PC-3 (cell line): ENCODE measurements around the gene NPC1. TPM values are rescaled to one million over a fixed set of nuclear protein-coding genes. Genes with fewer than 3 reads are reported as not detected.

Experiments
- ATAC-seq: fragments of 200-7000 bp; cut with Tn5 transposase; 2 replicates; pipeline ENCODE4 v1.9.1; 2020; ENCODE audit warnings: mild to moderate bottlenecking, moderate library complexity
- BruUV-seq: library from RNA; stranded (reverse); fragments of 400-500 nt; replicated peaks from 2 replicates; lab custom pipeline; 2021; lab: Mats Ljungman, UMichigan
- CTCF ChIA-PET: fragments of 300-600 bp; sonication (Branson Sonifier 250); formaldehyde crosslinking; loops from one replicate; lab custom pipeline; 2022; ENCODE audit warnings: antibody characterized with exemption; lab: Charles Lee
- POLR2A ChIA-PET: fragments of 300-600 bp; sonication (Branson Sonifier 250); formaldehyde crosslinking; loops from one replicate; lab custom pipeline; 2022; ENCODE audit warnings: antibody characterized with exemption; ENCODE audit not compliant: unreplicated experiment; lab: Charles Lee
- DNase-seq: peaks from one replicate; pipeline ENCODE4 v3.0.0-alpha.2; 2015
- H2AFZ ChIP-seq: fragments of 300-600 bp; sonication (generic); 2 replicates; pipeline ENCODE4 v1.6.0; 2016; ENCODE audit warnings: antibody characterized with exemption, low read length
- H3F3A ChIP-seq: fragments of 300-600 bp; sonication (generic); one replicate; pipeline ENCODE4 v1.6.0; 2017; ENCODE audit warnings: antibody characterized with exemption, low read length, control low read depth, mild to moderate bottlenecking; ENCODE audit not compliant: unreplicated experiment
- H3K27ac ChIP-seq: fragments of 300-600 bp; sonication (generic); 2 replicates; pipeline ENCODE4 v1.5.1; 2016; ENCODE audit warnings: mild to moderate bottlenecking, low read length
- H3K27me3 ChIP-seq: fragments of 300-600 bp; sonication (generic); 2 replicates; pipeline ENCODE4 v1.6.1; 2016; ENCODE audit warnings: low read length, mixed read lengths
- H3K36me3 ChIP-seq: fragments of 300-600 bp; sonication (generic); 2 replicates; pipeline ENCODE4 v1.6.1; 2016; ENCODE audit warnings: low read depth, mixed run types, low read length, mixed read lengths
- H3K4me1 ChIP-seq: fragments of 300-600 bp; sonication (generic); 2 replicates; pipeline ENCODE4 v1.5.1; 2016; ENCODE audit warnings: low read length; ENCODE audit not compliant: insufficient read depth
- H3K4me2 ChIP-seq: fragments of 300-600 bp; sonication (generic); 2 replicates; pipeline ENCODE4 v1.6.0; 2016; ENCODE audit warnings: low read length
- H3K4me3 ChIP-seq: fragments of 300-600 bp; sonication (generic); 2 replicates; pipeline ENCODE4 v1.5.1; 2016; ENCODE audit warnings: mild to moderate bottlenecking, low read length, mixed read lengths
- H3K79me2 ChIP-seq: fragments of 300-600 bp; sonication (generic); 2 replicates; pipeline ENCODE4 v1.6.1; 2017; ENCODE audit warnings: low read length, mixed read lengths
- H3K9ac ChIP-seq: fragments of 300-600 bp; sonication (generic); 2 replicates; pipeline ENCODE4 v1.6.0; 2016; ENCODE audit warnings: mild to moderate bottlenecking, low read length
- H3K9me2 ChIP-seq: fragments of 300-600 bp; sonication (generic); replicated peaks from 2 replicates; pipeline ENCODE4 v1.6.1; 2016; ENCODE audit warnings: mixed run types, low read length, mixed read lengths
- H3K9me3 ChIP-seq: fragments of 300-600 bp; sonication (generic); 2 replicates; pipeline ENCODE4 v1.6.1; 2016; ENCODE audit warnings: low read length, mixed read lengths
- H4K20me1 ChIP-seq: fragments of 300-600 bp; sonication (generic); 2 replicates; pipeline ENCODE4 v1.6.1; 2016; ENCODE audit warnings: low read length, mixed read lengths
- EZH2 ChIP-seq: fragments of 300-600 bp; sonication (generic); IDR thresholded peaks from one replicate; pipeline ENCODE4 v1.6.1; 2017; ENCODE audit warnings: antibody characterized with exemption, mild to moderate bottlenecking, low read length; ENCODE audit not compliant: unreplicated experiment
- EZH2phosphoT487 ChIP-seq: fragments of 300-600 bp; sonication (generic); IDR thresholded peaks from 2 replicates; pipeline ENCODE4 v1.6.1; 2018; ENCODE audit warnings: mild to moderate bottlenecking, antibody characterized with exemption, low read length, borderline replicate concordance
- intact Hi-C: fragments of 100-400 bp; cut with micrococcal nuclease; formaldehyde crosslinking; loops from 2 replicates; pipeline ENCODE4 v1.9.0; 2023
- total RNA-seq: library from RNA; depleted of rRNA; stranded (reverse); fragments of >200 nt; gene quantifications from 2 replicates; pipeline ENCODE4 v1.2.3, GENCODE V29; 2014
- TF ChIP-seq, protein P1 (sequence below): fragments of 300-600 bp; sonication (generic); conservative IDR thresholded peaks from 2 replicates; pipeline ENCODE4 v1.5.1; 2017; ENCODE audit warnings: antibody characterized with exemption, low read depth, mild to moderate bottlenecking, low read length

Gene NPC1
- total RNA-seq, 1 experiment from 2014 or later: 85.5 TPM

DNA sequence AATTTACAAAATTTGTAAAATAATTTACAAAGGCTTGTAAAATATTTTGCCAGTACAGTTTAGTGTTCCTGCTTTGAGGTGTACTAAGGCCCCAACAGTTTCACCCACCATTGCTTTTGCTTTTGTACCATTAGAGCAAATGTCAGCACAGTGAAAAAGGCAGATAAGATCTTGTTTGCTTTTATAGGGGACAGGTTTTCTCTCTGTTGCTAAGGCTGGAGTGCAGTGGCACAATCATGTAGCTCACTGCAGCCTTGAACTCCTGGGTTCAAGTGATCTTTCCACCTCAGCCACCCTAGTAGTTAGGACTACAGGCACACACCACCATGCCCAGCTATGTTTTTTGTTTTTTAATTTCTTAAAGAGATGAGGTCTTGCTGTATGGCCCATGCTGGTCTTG is 19.6 kb upstream of the NPC1 start:
- no TSS peak for BruUV-seq
- H3F3A ChIP-seq: no peaks in the 10 kb centered on the region
- no peaks in the 10 kb centered on the region for H3K9me2 ChIP-seq
- H3K4me1 ChIP-seq: 0 out of 2 replicates have a peak, but pooled peaks cover 3% of the 10 kb centered on the region
- no peak overlapping the region for H3K9ac ChIP-seq
- ChIA-PET CTCF (no interaction called here), POLR2A (no interaction called here)
- H3K79me2 ChIP-seq: no peaks in the 10 kb centered on the region
- TF ChIP-seq EZH2phosphoT487: no peak
- TF ChIP-seq, protein P1, sequence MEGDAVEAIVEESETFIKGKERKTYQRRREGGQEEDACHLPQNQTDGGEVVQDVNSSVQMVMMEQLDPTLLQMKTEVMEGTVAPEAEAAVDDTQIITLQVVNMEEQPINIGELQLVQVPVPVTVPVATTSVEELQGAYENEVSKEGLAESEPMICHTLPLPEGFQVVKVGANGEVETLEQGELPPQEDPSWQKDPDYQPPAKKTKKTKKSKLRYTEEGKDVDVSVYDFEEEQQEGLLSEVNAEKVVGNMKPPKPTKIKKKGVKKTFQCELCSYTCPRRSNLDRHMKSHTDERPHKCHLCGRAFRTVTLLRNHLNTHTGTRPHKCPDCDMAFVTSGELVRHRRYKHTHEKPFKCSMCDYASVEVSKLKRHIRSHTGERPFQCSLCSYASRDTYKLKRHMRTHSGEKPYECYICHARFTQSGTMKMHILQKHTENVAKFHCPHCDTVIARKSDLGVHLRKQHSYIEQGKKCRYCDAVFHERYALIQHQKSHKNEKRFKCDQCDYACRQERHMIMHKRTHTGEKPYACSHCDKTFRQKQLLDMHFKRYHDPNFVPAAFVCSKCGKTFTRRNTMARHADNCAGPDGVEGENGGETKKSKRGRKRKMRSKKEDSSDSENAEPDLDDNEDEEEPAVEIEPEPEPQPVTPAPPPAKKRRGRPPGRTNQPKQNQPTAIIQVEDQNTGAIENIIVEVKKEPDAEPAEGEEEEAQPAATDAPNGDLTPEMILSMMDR: no peak
- no peak for TF ChIP-seq EZH2
- DNase-seq: no peak
- no peak overlapping the region for H3K27ac ChIP-seq
- no peaks in the 10 kb centered on the region for H4K20me1 ChIP-seq
- no peaks in the 10 kb centered on the region for H3K27me3 ChIP-seq
- ATAC-seq: no peak
- H3K36me3 ChIP-seq: no peaks in the 10 kb centered on the region
- H2AFZ ChIP-seq: no peak overlapping the region
- no peak overlapping the region for H3K4me2 ChIP-seq
- intact Hi-C loops: no loop called here
- no peaks in the 10 kb centered on the region for H3K9me3 ChIP-seq
- H3K4me3 ChIP-seq: no peak overlapping the region

DNA sequence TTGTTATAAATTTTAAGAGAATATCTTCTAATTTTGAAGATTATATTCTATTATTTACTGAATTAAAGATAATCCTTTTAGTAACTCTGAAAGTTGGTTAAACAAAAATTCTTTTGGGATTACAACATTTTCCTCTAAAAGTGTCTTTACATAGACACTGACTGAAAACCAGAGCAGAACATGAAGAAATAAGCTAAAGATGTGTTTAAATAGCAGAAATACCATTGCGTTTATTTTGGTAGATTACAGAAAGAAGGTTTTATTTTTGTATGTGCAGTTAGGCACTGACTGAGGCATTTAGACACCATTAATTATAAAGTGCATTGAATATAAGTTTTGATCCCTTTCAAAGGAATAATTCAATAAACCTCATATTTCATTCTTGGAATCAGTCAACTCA is 13.5 kb upstream of the NPC1 start:
- DNase-seq (no peak), ATAC-seq (no peak)
- intact Hi-C loops: no loop called here
- no TSS peak for BruUV-seq
- H3K79me2 ChIP-seq: no peaks in the 10 kb centered on the region
- H3K27ac ChIP-seq: no peak overlapping the region
- H3K4me3 ChIP-seq: no peak overlapping the region
- no peaks in the 10 kb centered on the region for H4K20me1 ChIP-seq
- no peak overlapping the region for H3K4me2 ChIP-seq
- TF ChIP-seq, protein P1: no peak
- TF ChIP-seq EZH2 (no peak), EZH2phosphoT487 (no peak)
- ChIA-PET POLR2A (no interaction called here), CTCF (no interaction called here)
- no peaks in the 10 kb centered on the region for H3K9me3 ChIP-seq
- H3K9me2 ChIP-seq: no peaks in the 10 kb centered on the region
- H3K27me3 ChIP-seq: no peaks in the 10 kb centered on the region
- H3K36me3 ChIP-seq: no peaks in the 10 kb centered on the region
- H3K4me1 ChIP-seq: peaks cover under 1% of the 10 kb centered on the region
- H3F3A ChIP-seq: no peaks in the 10 kb centered on the region
- no peak overlapping the region for H2AFZ ChIP-seq
- H3K9ac ChIP-seq: no peak overlapping the region

DNA sequence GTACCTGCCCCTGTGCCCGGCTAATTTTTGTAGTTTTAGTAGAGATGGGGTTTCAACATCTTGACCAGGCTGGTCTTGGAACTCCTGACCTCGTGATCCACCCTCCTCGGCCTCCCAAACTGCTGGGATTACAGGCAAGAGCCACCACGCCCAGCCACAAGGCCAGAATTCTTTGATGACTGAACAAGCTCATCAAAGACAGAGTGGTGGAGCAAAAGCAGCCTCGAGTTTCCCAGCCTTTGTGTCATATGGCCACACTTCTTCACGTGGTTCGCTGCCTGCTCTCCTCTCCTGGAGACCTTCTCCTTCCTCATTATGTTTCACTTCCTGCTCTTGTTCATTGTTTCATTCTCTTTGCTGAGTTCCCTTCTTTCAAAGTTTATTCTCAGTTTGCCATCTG is 9.9 kb upstream of the NPC1 start:
- intact Hi-C loops: no loop called here
- Histone ChIP-seq H3K27me3 (no peaks in the 10 kb centered on the region), H3K4me2 (no peak overlapping the region), H3K4me3 (no peak overlapping the region), H3F3A (no peaks in the 10 kb centered on the region), H3K4me1 (peaks cover 22% of the 10 kb centered on the region), H3K79me2 (no peaks in the 10 kb centered on the region), H3K27ac (no peak overlapping the region), H3K9me3 (no peaks in the 10 kb centered on the region), H2AFZ (no peak overlapping the region), H3K9ac (no peak overlapping the region), H4K20me1 (no peaks in the 10 kb centered on the region), H3K36me3 (no peaks in the 10 kb centered on the region), H3K9me2 (no peaks in the 10 kb centered on the region)
- DNase-seq (no peak), ATAC-seq (no peak)
- no TSS peak for BruUV-seq
- ChIA-PET CTCF (no interaction called here), POLR2A (interaction anchor here (0.5 to 0.6 kb wide), 2 partner anchors 8 to 277 kb away, joined by 3 read pairs; no protein-coding TSS in a partner anchor)
- no peak for TF ChIP-seq EZH2phosphoT487
- TF ChIP-seq, protein P1: no peak
- TF ChIP-seq EZH2: no peak
